Nephron (organoid): ENCODE results near the gene AP1AR.

Experiments
- H3K27ac Mint-ChIP-seq, 3 experiments: 2 replicates each; pipeline ENCODE4 v1.8.0; 2020; ENCODE audit warnings: mixed read lengths in 3 of 3, mild to moderate bottlenecking in 2 of 3, moderate library complexity in 1 of 3
- H3K27me3 Mint-ChIP-seq: 2 replicates; pipeline ENCODE4 v1.8.0; 2021; ENCODE audit warnings: low read depth, mild to moderate bottlenecking, moderate library complexity, mixed read lengths
- H3K36me3 Mint-ChIP-seq: 2 replicates; pipeline ENCODE4 v1.8.0; 2020; ENCODE audit warnings: low read depth, mixed read lengths
- H3K4me1 Mint-ChIP-seq: 2 replicates; pipeline ENCODE4 v1.8.0; 2020; ENCODE audit warnings: mixed read lengths
- H3K4me3 Mint-ChIP-seq, 3 experiments: 2 replicates each; pipeline ENCODE4 v1.8.0; 2020; ENCODE audit warnings: mild to moderate bottlenecking in 3 of 3, mixed read lengths in 3 of 3, moderate library complexity in 2 of 3
- H3K9me3 Mint-ChIP-seq: 2 replicates; pipeline ENCODE4 v1.8.0; 2020; ENCODE audit warnings: mixed read lengths
- TF ChIP-seq, protein P1 (sequence below), 3 experiments: fragments of 200-600 bp; sonication (generic); IDR thresholded peaks; one replicate each; pipeline ENCODE4 v1.5.0; 2021; ENCODE audit warnings: antibody characterized with exemption in 3 of 3; ENCODE audit not compliant: unreplicated experiment in 3 of 3

The AP1AR gene

DNA sequence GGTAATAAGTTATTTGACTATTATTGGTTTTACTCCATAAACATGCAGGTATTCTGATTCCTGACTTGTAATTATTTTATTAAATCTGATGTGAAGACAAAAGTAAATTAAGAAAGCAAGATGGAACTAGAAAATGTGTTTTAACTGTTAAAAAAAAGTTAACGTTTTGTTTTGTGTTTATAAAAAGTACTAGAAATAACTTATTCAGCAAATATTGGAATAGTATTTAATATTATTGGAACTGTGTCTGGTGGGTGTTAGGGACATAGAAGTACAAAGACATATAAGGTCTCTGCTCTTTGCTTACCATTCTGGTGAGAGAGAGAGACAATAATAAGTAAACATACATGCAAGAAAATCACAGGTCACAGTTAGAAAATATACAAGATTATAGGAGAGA, 38.5 kb downstream of the AP1AR start:
- Mint-ChIP-seq H3K27ac (no peak overlapping the region), H3K4me1 (no peaks in the 10 kb centered on the region), H3K36me3 (peaks cover 56% of the 10 kb centered on the region), H3K4me3 (no peak overlapping the region), H3K27me3 (no peaks in the 10 kb centered on the region), H3K9me3 (peaks cover 8% of the 10 kb centered on the region)
- TF ChIP-seq, protein P1, sequence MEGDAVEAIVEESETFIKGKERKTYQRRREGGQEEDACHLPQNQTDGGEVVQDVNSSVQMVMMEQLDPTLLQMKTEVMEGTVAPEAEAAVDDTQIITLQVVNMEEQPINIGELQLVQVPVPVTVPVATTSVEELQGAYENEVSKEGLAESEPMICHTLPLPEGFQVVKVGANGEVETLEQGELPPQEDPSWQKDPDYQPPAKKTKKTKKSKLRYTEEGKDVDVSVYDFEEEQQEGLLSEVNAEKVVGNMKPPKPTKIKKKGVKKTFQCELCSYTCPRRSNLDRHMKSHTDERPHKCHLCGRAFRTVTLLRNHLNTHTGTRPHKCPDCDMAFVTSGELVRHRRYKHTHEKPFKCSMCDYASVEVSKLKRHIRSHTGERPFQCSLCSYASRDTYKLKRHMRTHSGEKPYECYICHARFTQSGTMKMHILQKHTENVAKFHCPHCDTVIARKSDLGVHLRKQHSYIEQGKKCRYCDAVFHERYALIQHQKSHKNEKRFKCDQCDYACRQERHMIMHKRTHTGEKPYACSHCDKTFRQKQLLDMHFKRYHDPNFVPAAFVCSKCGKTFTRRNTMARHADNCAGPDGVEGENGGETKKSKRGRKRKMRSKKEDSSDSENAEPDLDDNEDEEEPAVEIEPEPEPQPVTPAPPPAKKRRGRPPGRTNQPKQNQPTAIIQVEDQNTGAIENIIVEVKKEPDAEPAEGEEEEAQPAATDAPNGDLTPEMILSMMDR (IDR thresholded peaks at IDR 0.05; ENCODE audit: unreplicated experiment in 3 of 3), result no peak

DNA sequence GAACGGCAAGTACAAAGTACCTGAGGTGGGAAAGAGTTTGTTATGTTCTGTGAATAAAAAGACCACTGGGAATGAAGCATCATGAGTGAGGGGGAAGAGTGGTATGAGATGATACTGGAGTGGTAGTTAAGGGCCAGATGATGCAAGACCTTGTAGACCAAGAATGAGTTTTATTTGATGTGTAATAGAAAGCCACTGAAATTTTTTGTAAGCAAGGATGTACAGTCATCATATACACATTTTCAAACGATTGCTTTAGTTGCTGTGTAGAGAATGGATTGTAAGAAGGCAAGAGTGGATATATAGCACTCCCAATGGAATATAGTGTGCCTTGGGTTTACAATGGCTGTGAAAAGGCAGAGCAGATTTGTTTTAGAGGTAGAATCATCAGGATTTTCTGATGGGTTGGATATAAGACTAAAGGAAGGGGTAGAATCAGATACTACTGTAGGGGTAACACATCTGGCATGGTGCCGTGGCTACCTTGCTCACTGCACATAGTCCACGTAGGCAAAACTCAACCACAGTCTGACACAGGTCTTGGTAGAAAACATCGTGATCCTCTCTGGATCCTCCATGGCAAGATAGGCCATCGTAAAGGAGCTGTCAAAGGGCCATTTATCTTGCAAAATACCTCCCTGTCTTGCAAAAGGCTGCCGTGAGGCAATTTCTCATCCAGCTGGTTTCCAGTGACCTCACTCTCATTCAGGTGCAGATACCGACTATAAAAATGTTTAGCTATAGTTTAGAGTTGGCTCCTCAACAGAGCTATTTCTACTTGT, 39.2 kb downstream of the AP1AR start:
- peaks cover 62% of the 10 kb centered on the region for H3K36me3 Mint-ChIP-seq
- no peak overlapping the region for H3K4me3 Mint-ChIP-seq
- H3K4me1 Mint-ChIP-seq, result no peaks in the 10 kb centered on the region
- no peaks in the 10 kb centered on the region for H3K27me3 Mint-ChIP-seq
- peaks cover 8% of the 10 kb centered on the region for H3K9me3 Mint-ChIP-seq
- no peak overlapping the region for H3K27ac Mint-ChIP-seq
- TF ChIP-seq, protein P1 (IDR thresholded peaks at IDR 0.05; ENCODE audit: unreplicated experiment in 3 of 3), result no peak

DNA sequence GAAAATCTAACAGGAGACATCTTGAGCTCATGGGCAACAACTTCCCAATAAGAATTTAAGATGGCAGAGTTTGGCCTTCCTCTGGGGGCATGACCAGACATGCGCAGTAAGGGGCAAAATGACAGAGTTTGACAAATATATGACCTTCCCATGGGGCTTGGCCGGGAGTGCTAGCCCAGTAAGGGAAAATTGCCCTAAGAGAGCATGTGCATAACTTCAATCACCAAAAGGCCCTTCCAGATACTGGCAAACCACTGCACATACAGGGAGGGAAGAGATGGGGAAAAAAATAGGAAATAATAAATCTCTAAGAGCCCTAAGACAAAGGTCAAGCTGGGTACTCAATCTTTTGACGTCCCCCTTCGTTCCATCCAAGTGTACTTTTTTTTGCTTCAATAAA, 40.7 kb downstream of the AP1AR start:
- Mint-ChIP-seq H3K4me1 (no peaks in the 10 kb centered on the region), H3K4me3 (no peak overlapping the region), H3K27me3 (no peaks in the 10 kb centered on the region), H3K27ac (no peak overlapping the region), H3K36me3 (peaks cover 66% of the 10 kb centered on the region), H3K9me3 (peaks cover 8% of the 10 kb centered on the region)
- TF ChIP-seq, protein P1 (IDR thresholded peaks at IDR 0.05; ENCODE audit: unreplicated experiment in 3 of 3), result no peak

GRCh38 chr4:112274959-112275358, 43.4 kb downstream of the AP1AR start:
- no peak overlapping the region for H3K4me3 Mint-ChIP-seq
- peaks cover 57% of the 10 kb centered on the region for H3K36me3 Mint-ChIP-seq
- peaks cover 8% of the 10 kb centered on the region for H3K9me3 Mint-ChIP-seq
- peaks cover 11% of the 10 kb centered on the region for H3K4me1 Mint-ChIP-seq
- H3K27ac Mint-ChIP-seq, result no peak overlapping the region
- H3K27me3 Mint-ChIP-seq, result no peaks in the 10 kb centered on the region
- TF ChIP-seq, protein P1 (IDR thresholded peaks at IDR 0.05; ENCODE audit: unreplicated experiment in 3 of 3), result no peak

DNA sequence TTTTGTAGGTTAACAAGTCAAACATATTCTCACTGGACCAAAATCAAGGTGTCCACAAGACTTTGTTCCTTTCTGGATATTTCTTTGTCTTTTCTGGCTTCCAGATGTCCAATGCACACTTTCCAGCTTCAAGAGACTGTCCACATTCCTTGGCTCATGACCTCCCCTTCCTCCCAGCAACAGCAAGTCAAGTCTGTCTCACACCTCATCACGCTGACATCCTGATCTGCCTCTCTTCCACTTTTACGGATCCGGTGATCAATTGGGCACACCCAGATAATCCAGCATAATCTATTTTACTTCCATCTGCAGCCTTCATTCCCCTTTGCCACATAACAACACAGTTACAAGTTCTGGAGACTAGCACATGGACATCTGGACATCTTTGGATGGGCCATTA, 44.5 kb downstream of the AP1AR start:
- Mint-ChIP-seq H3K4me1 (peaks cover 11% of the 10 kb centered on the region), H3K27ac (no peak overlapping the region), H3K27me3 (no peaks in the 10 kb centered on the region), H3K9me3 (peaks cover 6% of the 10 kb centered on the region), H3K36me3 (peaks cover 47% of the 10 kb centered on the region), H3K4me3 (no peak overlapping the region)
- TF ChIP-seq, protein P1 (IDR thresholded peaks at IDR 0.05; ENCODE audit: unreplicated experiment in 3 of 3), result no peak

- Mint-ChIP-seq H3K9me3 (no peaks in the 10 kb centered on the region), H3K27me3 (no peaks in the 10 kb centered on the region), H3K36me3 (peaks cover 48% of the 10 kb centered on the region), H3K4me1 (peaks cover 11% of the 10 kb centered on the region), H3K27ac (no peak overlapping the region), H3K4me3 (no peak overlapping the region)
- TF ChIP-seq, protein P1 (IDR thresholded peaks at IDR 0.05; ENCODE audit: unreplicated experiment in 3 of 3), result no peak
Measured at GRCh38 chr4:112277220-112277619, 45.6 kb downstream of the AP1AR start.
